ENCODE data around the gene SCLY. TPM values are rescaled to one million over a fixed set of nuclear protein-coding genes. Genes with fewer than 3 reads are reported as not detected.

Gene SCLY
- total and polyA plus RNA-seq, 4 donors = 7.8 to 16.1 (median 12.1) TPM

GRCh38 chr2:238022594-238023157, 38.1 kb upstream of the SCLY start:
- Histone ChIP-seq H3K27me3 (ENCODE audit: control insufficient read depth in 3 of 3, insufficient read depth in 3 of 3, low read length in 2 of 3) (no peaks in the 10 kb centered on the region), H3K27ac (ENCODE audit: low read depth in 1 of 2, low read length in 1 of 2) (no peak overlapping the region), H3K36me3 (ENCODE audit: control insufficient read depth in 4 of 4, insufficient read depth in 4 of 4, low read length in 4 of 4) (peaks cover 0 to 15% (median 2%) of the 10 kb centered on the region in 4 donors), H3K4me3 (no peak overlapping the region), H3K4me1 (ENCODE audit: control insufficient read depth in 5 of 5, insufficient read depth in 5 of 5, low read length in 5 of 5) (no peaks in the 10 kb centered on the region), H3K9ac (ENCODE audit: insufficient read depth in 1 of 2, low read length in 2 of 2) (no peak overlapping the region), H3K9me3 (ENCODE audit: control insufficient read depth in 4 of 4, insufficient read depth in 3 of 4, low read length in 3 of 4) (peaks cover 0 to 1% (median 0%) of the 10 kb centered on the region in 4 donors)
- TF ChIP-seq, protein P1, sequence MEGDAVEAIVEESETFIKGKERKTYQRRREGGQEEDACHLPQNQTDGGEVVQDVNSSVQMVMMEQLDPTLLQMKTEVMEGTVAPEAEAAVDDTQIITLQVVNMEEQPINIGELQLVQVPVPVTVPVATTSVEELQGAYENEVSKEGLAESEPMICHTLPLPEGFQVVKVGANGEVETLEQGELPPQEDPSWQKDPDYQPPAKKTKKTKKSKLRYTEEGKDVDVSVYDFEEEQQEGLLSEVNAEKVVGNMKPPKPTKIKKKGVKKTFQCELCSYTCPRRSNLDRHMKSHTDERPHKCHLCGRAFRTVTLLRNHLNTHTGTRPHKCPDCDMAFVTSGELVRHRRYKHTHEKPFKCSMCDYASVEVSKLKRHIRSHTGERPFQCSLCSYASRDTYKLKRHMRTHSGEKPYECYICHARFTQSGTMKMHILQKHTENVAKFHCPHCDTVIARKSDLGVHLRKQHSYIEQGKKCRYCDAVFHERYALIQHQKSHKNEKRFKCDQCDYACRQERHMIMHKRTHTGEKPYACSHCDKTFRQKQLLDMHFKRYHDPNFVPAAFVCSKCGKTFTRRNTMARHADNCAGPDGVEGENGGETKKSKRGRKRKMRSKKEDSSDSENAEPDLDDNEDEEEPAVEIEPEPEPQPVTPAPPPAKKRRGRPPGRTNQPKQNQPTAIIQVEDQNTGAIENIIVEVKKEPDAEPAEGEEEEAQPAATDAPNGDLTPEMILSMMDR (IDR thresholded peaks at IDR 0.05; ENCODE audit: control extremely low read depth, extremely low read depth) = no peak
- DNase-seq (no peak), ATAC-seq (ENCODE audit: insufficient read depth, low FRiP score) (no peak)
- WGBS, 2 donors = 94% methylated on average over 5 of the region's 5 CpGs

DNA sequence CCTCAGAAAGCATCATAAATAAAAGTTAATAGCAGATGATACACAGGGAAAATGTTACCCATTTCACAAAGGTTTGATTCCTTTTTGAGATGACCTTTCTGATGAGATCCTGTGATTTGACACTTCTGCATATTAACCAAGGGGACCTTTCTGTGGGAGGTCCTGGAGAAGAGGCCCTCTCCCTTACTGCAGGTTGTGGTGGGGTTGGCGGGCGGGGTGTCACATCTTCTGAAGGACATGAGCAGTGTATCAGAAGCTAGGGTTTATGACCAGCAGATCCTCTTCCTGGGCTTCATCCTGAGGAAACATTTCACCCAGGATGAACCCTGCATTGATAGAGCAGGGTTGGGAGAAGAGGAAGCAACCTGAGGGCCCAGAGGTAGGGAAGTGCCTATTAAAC, 37.2 kb upstream of the SCLY start:
- peaks cover 0 to 1% (median 0%) of the 10 kb centered on the region in 4 donors for H3K9me3 ChIP-seq (ENCODE audit: control insufficient read depth in 4 of 4, insufficient read depth in 3 of 4, low read length in 3 of 4)
- no peaks in the 10 kb centered on the region for H3K27me3 ChIP-seq (ENCODE audit: control insufficient read depth in 3 of 3, insufficient read depth in 3 of 3, low read length in 2 of 3)
- H3K27ac ChIP-seq (ENCODE audit: low read depth in 1 of 2, low read length in 1 of 2) = no peak overlapping the region
- ATAC-seq (ENCODE audit: insufficient read depth, low FRiP score) (no peak), DNase-seq (no peak)
- 95 to 98% methylated on average over 2 of the region's 2 CpGs for WGBS, 2 donors
- H3K36me3 ChIP-seq (ENCODE audit: control insufficient read depth in 4 of 4, insufficient read depth in 4 of 4, low read length in 4 of 4) = peaks cover 0 to 20% (median 1%) of the 10 kb centered on the region in 4 donors
- TF ChIP-seq, protein P1 (IDR thresholded peaks at IDR 0.05; ENCODE audit: control extremely low read depth, extremely low read depth) = no peak
- H3K4me1 ChIP-seq (ENCODE audit: control insufficient read depth in 5 of 5, insufficient read depth in 5 of 5, low read length in 5 of 5) = no peaks in the 10 kb centered on the region
- no peak overlapping the region for H3K4me3 ChIP-seq
- H3K9ac ChIP-seq (ENCODE audit: insufficient read depth in 1 of 2, low read length in 2 of 2) = no peak overlapping the region

- DNase-seq = no peak
- TF ChIP-seq, protein P1 (IDR thresholded peaks at IDR 0.05; ENCODE audit: control extremely low read depth, extremely low read depth) = no peak
- WGBS, 2 donors = 87 to 89% methylated on average over 8 of the region's 8 CpGs
- no peak for ATAC-seq (ENCODE audit: insufficient read depth, low FRiP score)
- Histone ChIP-seq H3K4me1 (ENCODE audit: control insufficient read depth in 5 of 5, insufficient read depth in 5 of 5, low read length in 5 of 5) (no peaks in the 10 kb centered on the region), H3K36me3 (ENCODE audit: control insufficient read depth in 4 of 4, insufficient read depth in 4 of 4, low read length in 4 of 4) (peaks cover 0 to 18% (median 2%) of the 10 kb centered on the region in 4 donors), H3K27me3 (ENCODE audit: control insufficient read depth in 3 of 3, insufficient read depth in 3 of 3, low read length in 2 of 3) (no peaks in the 10 kb centered on the region), H3K27ac (ENCODE audit: low read depth in 1 of 2, low read length in 1 of 2) (no peak overlapping the region), H3K9me3 (ENCODE audit: control insufficient read depth in 4 of 4, insufficient read depth in 3 of 4, low read length in 3 of 4) (peaks cover 0 to 1% (median 0%) of the 10 kb centered on the region in 4 donors), H3K4me3 (no peak overlapping the region), H3K9ac (ENCODE audit: insufficient read depth in 1 of 2, low read length in 2 of 2) (no peak overlapping the region)
Measured at GRCh38 chr2:238024986-238025385, 35.8 kb upstream of the SCLY start.
